ENCODE data around the gene CFAP141.

CFAP141 gene

GRCh38 chr1:154151311-154151710 lies 54.8 kb downstream of the CFAP141 start:
- Histone ChIP-seq H3K27ac (ENCODE audit: low read depth, low read length) (no peak overlapping the region), H3K27me3 (ENCODE audit: control insufficient read depth, insufficient read depth, low read length) (no peaks in the 10 kb centered on the region), H3K4me1 (ENCODE audit: control insufficient read depth, insufficient read depth, low read length) (peaks cover 10% of the 10 kb centered on the region), H3K36me3 (ENCODE audit: control insufficient read depth, insufficient read depth, low read length) (no peaks in the 10 kb centered on the region), H3K9ac (ENCODE audit: low read length) (no peak overlapping the region), H3K9me3 (ENCODE audit: control insufficient read depth, insufficient read depth, low read depth, low read length) (no peaks in the 10 kb centered on the region), H3K4me3 (ENCODE audit: low read depth, low read length) (no peak overlapping the region)

All from HUES6 (cell line).